Brain microvascular endothelial cell (primary cell): Measurements from ENCODE around the gene PAX7.

Experiments
- DNase-seq: peaks from one replicate; pipeline ENCODE4 v3.0.0-alpha.2; 2020
- H3K27ac ChIP-seq: fragments of 250-450 bp; sonication (Bioruptor Pico); 2 replicates; pipeline ENCODE4 v1.5.1; 2020; ENCODE audit warnings: mild to moderate bottlenecking, moderate library complexity
- H3K27me3 ChIP-seq: fragments of 250-450 bp; sonication (Bioruptor Pico); replicated peaks from 2 replicates; pipeline ENCODE4 v1.5.1; 2020; ENCODE audit warnings: mild to moderate bottlenecking
- H3K36me3 ChIP-seq: fragments of 250-450 bp; sonication (Bioruptor Pico); replicated peaks from 2 replicates; pipeline ENCODE4 v1.5.1; 2020; ENCODE audit warnings: mild to moderate bottlenecking
- H3K4me3 ChIP-seq: 2 replicates; pipeline ENCODE4 v1.5.1; 2011; ENCODE audit warnings: low read depth, mild to moderate bottlenecking, control low read depth, low read length, moderate library complexity
- CTCF ChIP-seq: IDR thresholded peaks from 2 replicates; pipeline ENCODE4 v1.5.1; 2011; ENCODE audit warnings: low read depth, mild to moderate bottlenecking, moderate library complexity, low read length, control low read depth, inconsistent platforms; ENCODE audit errors: missing control alignments
- in situ Hi-C: cut with HindIII; loops from 2 replicates; pipeline ENCODE4 v1.10.0; 2017; ENCODE audit warnings: low sequenced_read_pairs, low pct_ligation_motif_present

Gene PAX7

DNA sequence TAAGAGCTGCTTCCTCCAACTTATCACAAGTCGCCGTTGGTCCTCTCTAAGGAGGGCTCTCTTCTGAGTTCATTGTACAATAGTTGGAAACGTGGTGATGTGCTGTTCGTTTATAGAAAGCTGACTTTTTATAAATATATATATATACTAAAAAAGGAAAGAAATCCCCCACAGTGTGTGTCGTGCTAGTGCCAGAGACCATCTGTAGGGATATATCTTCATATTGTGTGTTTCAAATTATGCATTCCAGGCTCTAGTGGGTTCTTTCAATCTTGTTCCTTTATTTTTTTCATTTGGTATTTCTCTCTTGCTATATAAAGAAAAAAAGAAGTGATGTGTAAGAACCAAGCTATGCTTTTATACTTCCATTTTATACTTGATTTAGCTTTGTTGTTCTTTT, 117.0 kb downstream of the PAX7 start:
- no peak for DNase-seq
- Histone ChIP-seq H3K4me3 (no peak overlapping the region), H3K36me3 (no peaks in the 10 kb centered on the region), H3K27ac (no peak overlapping the region), H3K27me3 (no peaks in the 10 kb centered on the region)
- TF ChIP-seq CTCF, result no peak
- in situ Hi-C loops, result no loop called here

- in situ Hi-C loops, result no loop called here
- H3K36me3 ChIP-seq, result no peaks in the 10 kb centered on the region
- H3K27me3 ChIP-seq, result no peaks in the 10 kb centered on the region
- H3K27ac ChIP-seq, result no peak overlapping the region
- H3K4me3 ChIP-seq, result no peak overlapping the region
- no peak for TF ChIP-seq CTCF
- DNase-seq, result no peak
Measured at GRCh38 chr1:18748435-18748834, 117.8 kb downstream of the PAX7 start.

DNA sequence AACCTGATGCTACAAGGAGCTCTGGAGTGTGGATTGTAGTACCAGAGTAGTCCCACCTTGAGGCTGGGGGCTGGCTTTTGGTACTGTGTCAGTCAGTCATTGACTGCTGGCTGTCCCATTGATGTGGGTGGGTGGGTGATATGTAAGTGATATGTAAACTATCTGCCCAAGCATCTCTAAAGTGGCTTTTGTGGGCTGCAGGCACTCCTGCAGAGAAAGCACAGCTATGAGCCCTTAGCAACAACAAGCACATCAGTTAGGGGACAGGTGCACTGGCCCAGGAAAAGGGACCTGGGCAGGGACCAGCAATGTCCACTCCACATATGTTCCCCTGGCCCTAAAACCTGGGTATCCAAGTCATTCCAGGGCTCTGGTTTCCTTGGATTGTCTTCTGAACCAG, 118.9 kb downstream of the PAX7 start:
- DNase-seq, result no peak
- H3K36me3 ChIP-seq, result no peaks in the 10 kb centered on the region
- in situ Hi-C loops, result no loop called here
- no peak overlapping the region for H3K27ac ChIP-seq
- no peak for TF ChIP-seq CTCF
- H3K4me3 ChIP-seq, result no peak overlapping the region
- H3K27me3 ChIP-seq, result no peaks in the 10 kb centered on the region

DNA sequence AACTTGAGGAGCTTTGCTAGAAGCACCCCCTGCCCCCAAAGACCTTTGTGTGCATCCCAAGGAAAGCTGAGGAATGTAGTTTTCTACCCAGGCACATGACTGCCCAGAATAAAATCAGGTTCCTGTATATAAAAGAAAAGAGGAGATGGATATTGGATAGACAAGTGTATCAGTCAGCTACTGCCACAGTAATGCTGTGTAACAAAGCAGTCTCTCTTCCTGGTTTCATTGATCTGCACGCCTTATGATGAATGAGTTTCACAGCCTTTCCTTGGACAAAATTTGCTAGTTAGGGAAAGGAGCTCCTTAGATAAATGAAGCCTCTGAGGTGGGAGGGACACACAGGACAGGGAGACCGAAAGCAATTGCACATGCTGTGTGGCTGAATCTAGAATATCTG, 120.0 kb downstream of the PAX7 start:
- in situ Hi-C loops, result no loop called here
- Histone ChIP-seq H3K4me3 (no peak overlapping the region), H3K36me3 (no peaks in the 10 kb centered on the region), H3K27ac (no peak overlapping the region), H3K27me3 (no peaks in the 10 kb centered on the region)
- no peak for DNase-seq
- TF ChIP-seq CTCF, result no peak

DNA sequence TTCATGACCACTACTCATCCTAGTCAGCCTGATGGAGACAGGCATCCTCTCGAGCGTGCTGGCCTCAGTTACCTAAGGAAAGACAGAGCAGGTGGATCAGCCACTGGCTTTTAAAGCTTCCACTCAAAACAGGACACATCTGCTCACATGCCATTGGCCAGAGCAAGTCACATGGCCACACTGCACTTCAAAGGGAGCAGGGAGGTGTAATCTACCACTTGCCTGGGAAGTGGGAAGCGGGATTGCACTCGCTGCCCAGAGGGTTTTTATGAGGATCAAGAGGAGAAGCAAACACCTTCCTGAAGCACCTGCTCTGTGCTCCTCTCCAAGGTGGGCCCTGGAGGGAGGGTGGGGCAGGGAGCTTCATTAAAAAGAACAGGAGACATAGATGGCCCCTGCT, 120.8 kb downstream of the PAX7 start:
- no peak overlapping the region for H3K27ac ChIP-seq
- no peak for TF ChIP-seq CTCF
- no peaks in the 10 kb centered on the region for H3K36me3 ChIP-seq
- no peak for DNase-seq
- no peaks in the 10 kb centered on the region for H3K27me3 ChIP-seq
- H3K4me3 ChIP-seq, result no peak overlapping the region
- in situ Hi-C loops, result no loop called here

GRCh38 chr1:18752409-18752808, 121.8 kb downstream of the PAX7 start:
- in situ Hi-C loops, result no loop called here
- no peak for DNase-seq
- Histone ChIP-seq H3K36me3 (no peaks in the 10 kb centered on the region), H3K27me3 (no peaks in the 10 kb centered on the region), H3K27ac (no peak overlapping the region), H3K4me3 (no peak overlapping the region)
- TF ChIP-seq CTCF, result no peak
